ENCODE data around the gene MINAR1.

Gene MINAR1

GRCh38 chr15:79437275-79438000 lies 5.3 kb downstream of the MINAR1 start (continued):
- TF ChIP-seq ZNF266 (tag by site-specific recombination; IDR thresholded peaks at IDR 0.05; ENCODE audit: low read depth) (no peak), ZNF157 (tag by site-specific recombination; IDR thresholded peaks at IDR 0.05) (0 out of 2 replicates have a peak, but pooled peaks have one; percentile 46), ZNF791 (tag by site-specific recombination; IDR thresholded peaks at IDR 0.05) (0 out of 2 replicates have a peak, but pooled peaks have one; percentile 44), ZNF518A (tag by site-specific recombination; conservative IDR thresholded peaks at IDR 0.05; ENCODE audit: low read depth) (no peak), ZNF777 (tag by site-specific recombination; IDR thresholded peaks at IDR 0.05; ENCODE audit: borderline replicate concordance) (no peak), ZNF248 (tag by site-specific recombination; IDR thresholded peaks at IDR 0.05) (no peak), ZNF677 (tag by site-specific recombination; IDR thresholded peaks at IDR 0.05) (no peak), ZNF19 (tag by site-specific recombination; IDR thresholded peaks at IDR 0.05; ENCODE audit: low read depth) (no peak), AEBP2 (tag by site-specific recombination; IDR thresholded peaks at IDR 0.05; ENCODE audit: borderline replicate concordance) (no peak), ZNF114 (tag by site-specific recombination; IDR thresholded peaks at IDR 0.05) (no peak), ZNF391 (tag by site-specific recombination; IDR thresholded peaks at IDR 0.05; ENCODE audit: borderline replicate concordance, low read depth) (no peak), ZNF16 (tag by site-specific recombination; IDR thresholded peaks at IDR 0.05; ENCODE audit: low read depth) (no peak), KLF1 (tag by site-specific recombination; IDR thresholded peaks at IDR 0.05) (peak; percentile 96), OVOL3 (tag by site-specific recombination; IDR thresholded peaks at IDR 0.05) (no peak), ZSCAN4 (tag by site-specific recombination; IDR thresholded peaks at IDR 0.05) (no peak), ELK4 (IDR thresholded peaks at IDR 0.05; ENCODE audit: borderline replicate concordance, low read depth, low read length) (no peak), ZNF148 (tag by site-specific recombination; IDR thresholded peaks at IDR 0.05; ENCODE audit: borderline replicate concordance) (no peak), ZNF302 (tag by site-specific recombination; IDR thresholded peaks at IDR 0.05; ENCODE audit: low read depth) (no peak), ZNF18 (tag by site-specific recombination; IDR thresholded peaks at IDR 0.05) (no peak), HOXA7 (CRISPR knock-in tag; IDR thresholded peaks at IDR 0.05; ENCODE audit: borderline replicate concordance) (no peak), ZNF560 (tag by site-specific recombination; IDR thresholded peaks at IDR 0.05; ENCODE audit: borderline replicate concordance) (no peak), ZBTB44 (tag by site-specific recombination; IDR thresholded peaks at IDR 0.05) (no peak), ZNF24 (tag by site-specific recombination; IDR thresholded peaks at IDR 0.05) (no peak), SCRT1 (tag by site-specific recombination; IDR thresholded peaks at IDR 0.05; ENCODE audit: borderline replicate concordance) (no peak)

All from HEK293 (cell line).